ENCODE results near the gene BPGM. TPM values are rescaled to one million over a fixed set of nuclear protein-coding genes. Genes with fewer than 3 reads are reported as not detected.

BPGM gene
- polyA plus RNA-seq, 1 of the 3 experiments (the other 2 are of a cell fraction) = 12.4 TPM

GRCh38 chr7:134669388-134669787 is 22.7 kb downstream of the BPGM start:
- ChIA-PET CTCF (interaction anchor here (1.2 to 2.5 kb wide), 4 partner anchors 12 to 301 kb away, joined by 3 to 7 read pairs (median 4); partner anchors contain the start of gene BPGM), POLR2A (no interaction called here)
- H3K36me3 ChIP-seq (replicated peaks in 1 of 2; ENCODE audit: control insufficient read depth in 1 of 2, insufficient read depth in 2 of 2, low read length in 1 of 2) = peaks cover 3% of the 10 kb centered on the region in 2 experiments
- peak overlapping the region in 1 of 2 experiments; percentile 31; a peak in 2 of 4 replicates for H3K4me3 ChIP-seq (ENCODE audit: low read depth in 2 of 2, low read length in 1 of 2)
- peak overlapping the region; percentile 79 to 89 for H3K27ac ChIP-seq (ENCODE audit: low read depth in 2 of 2, low read length in 1 of 2)
- H3K79me2 ChIP-seq (ENCODE audit: insufficient read depth) = peaks cover 28% of the 10 kb centered on the region; the same call in 1 of the 2 replicates
- H3K9me2 ChIP-seq = no peaks in the 10 kb centered on the region
- no peak for DNase-seq
- no peaks in the 10 kb centered on the region for H3K9me3 ChIP-seq
- peaks cover 16% of the 10 kb centered on the region for H3F3A ChIP-seq (replicated peaks; ENCODE audit: insufficient read depth)
- H3K4me2 ChIP-seq = peak overlapping the region; percentile 61
- no peaks in the 10 kb centered on the region for H4K20me1 ChIP-seq (ENCODE audit: insufficient read depth)
- H3K4me1 ChIP-seq (ENCODE audit: control insufficient read depth in 1 of 2, insufficient read depth in 2 of 2, low read depth in 1 of 2, low read length in 1 of 2) = peaks cover 11 to 13% of the 10 kb centered on the region in 2 experiments; a peak in 3 of 4 replicates
- peak overlapping the region; percentile 43; the same call in 1 of the 2 replicates for H3K9ac ChIP-seq
- H3K27me3 ChIP-seq (ENCODE audit: insufficient read depth) = no peaks in the 10 kb centered on the region
- TF ChIP-seq PBX3 (IDR thresholded peaks at IDR 0.05) (no peak), GATA2 (CRISPR knock-in tag; IDR thresholded peaks at IDR 0.05) (peak; percentile 36; the same call in 1 of the 2 replicates)
- 69% methylated on average over 4 of the region's 4 CpGs for WGBS (ENCODE audit: low lambda C conversion rate)
- 0 out of 2 replicates have a peak overlapping the region, but pooled peaks have one; percentile 4 for H2AFZ ChIP-seq (ENCODE audit: low read depth)

DNA sequence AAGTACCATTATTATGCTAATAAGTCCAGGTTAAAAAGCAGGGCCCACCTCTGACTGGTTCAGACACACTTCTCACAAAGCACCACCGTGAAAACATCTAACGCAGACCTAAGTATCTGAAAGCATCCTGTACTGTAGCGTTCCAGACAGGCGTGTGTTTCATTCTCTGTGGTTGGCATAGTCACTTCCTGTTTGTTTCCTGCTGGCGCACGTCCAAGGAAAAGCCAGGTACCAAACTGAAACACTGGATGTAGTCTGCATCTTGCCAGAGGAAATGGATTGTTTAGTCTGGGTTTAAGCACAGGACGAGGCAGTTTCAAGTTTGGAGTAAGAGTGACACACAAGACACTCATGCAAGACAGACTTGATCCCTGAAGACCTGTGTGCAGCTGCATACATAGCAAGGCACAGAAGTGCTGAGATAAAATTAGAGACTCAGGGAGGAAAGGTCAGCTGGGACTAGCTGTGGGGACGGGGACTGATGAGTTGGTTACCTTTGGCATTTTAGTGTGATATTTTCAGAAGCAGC is 23.3 kb downstream of the BPGM start:
- POLR2A ChIA-PET = no interaction called here
- Histone ChIP-seq H3K9ac (peak overlapping the region; percentile 43; the same call in 1 of the 2 replicates), H3K79me2 (ENCODE audit: insufficient read depth) (peaks cover 29% of the 10 kb centered on the region; the same call in 1 of the 2 replicates), H3K27me3 (ENCODE audit: insufficient read depth) (no peaks in the 10 kb centered on the region), H2AFZ (ENCODE audit: low read depth) (0 out of 2 replicates have a peak overlapping the region, but pooled peaks have one; percentile 4), H3F3A (replicated peaks; ENCODE audit: insufficient read depth) (peaks cover 16% of the 10 kb centered on the region), H4K20me1 (ENCODE audit: insufficient read depth) (no peaks in the 10 kb centered on the region), H3K27ac (ENCODE audit: low read depth in 2 of 2, low read length in 1 of 2) (peak overlapping the region; percentile 79 to 89), H3K9me2 (no peaks in the 10 kb centered on the region), H3K4me2 (peak overlapping the region; percentile 61), H3K9me3 (no peaks in the 10 kb centered on the region), H3K4me1 (ENCODE audit: control insufficient read depth in 1 of 2, insufficient read depth in 2 of 2, low read depth in 1 of 2, low read length in 1 of 2) (peaks cover 11 to 13% of the 10 kb centered on the region in 2 experiments; a peak in 3 of 4 replicates), H3K36me3 (replicated peaks in 1 of 2; ENCODE audit: control insufficient read depth in 1 of 2, insufficient read depth in 2 of 2, low read length in 1 of 2) (peaks cover 3 to 6% of the 10 kb centered on the region in 2 experiments), H3K4me3 (ENCODE audit: low read depth in 2 of 2, low read length in 1 of 2) (peak overlapping the region; percentile 21 to 31)
- peak; percentile 67 for DNase-seq
- WGBS (ENCODE audit: low lambda C conversion rate) = 8% methylated on average over 8 of the region's 8 CpGs
- CTCF ChIA-PET = interaction anchor here (0.9 to 2.5 kb wide), 5 partner anchors 13 to 284 kb away, joined by 3 to 7 read pairs (median 4); partner anchors contain the start of gene BPGM
- TF ChIP-seq PBX3 (IDR thresholded peaks at IDR 0.05) (peak; percentile 20; the same call in 1 of the 2 replicates), EP300 (IDR thresholded peaks at IDR 0.05; ENCODE audit: borderline replicate concordance in 1 of 2, low read depth in 1 of 2, low read length in 1 of 2) (peak in 1 of 2 experiments; percentile 36; a peak in 1 of 4 replicates), CHD2 (IDR thresholded peaks at IDR 0.05; ENCODE audit: low read length, partially characterized antibody) (peak; percentile 40), RFX5 (IDR thresholded peaks at IDR 0.05; ENCODE audit: low read length) (no peak), SMC3 (IDR thresholded peaks at IDR 0.05; ENCODE audit: low read depth, low read length) (no peak), TEAD4 (IDR thresholded peaks at IDR 0.05; ENCODE audit: borderline replicate concordance, insufficient read depth) (no peak), FOXM1 (IDR thresholded peaks at IDR 0.05; ENCODE audit: low read depth) (no peak), YY1 (IDR thresholded peaks at IDR 0.05; ENCODE audit: low read depth) (no peak), RXRA (IDR thresholded peaks at IDR 0.05; ENCODE audit: borderline replicate concordance, low read depth) (no peak), ELF1 (IDR thresholded peaks at IDR 0.05) (peak; percentile 29; the same call in 1 of the 2 replicates), NRF1 (IDR thresholded peaks at IDR 0.05; ENCODE audit: low read depth, low read length) (no peak), TAF1 (IDR thresholded peaks at IDR 0.05; ENCODE audit: borderline replicate concordance, low read depth, low read length) (no peak), MEF2A (IDR thresholded peaks at IDR 0.05; ENCODE audit: borderline replicate concordance, low read depth) (no peak), JUND (IDR thresholded peaks at IDR 0.05) (peak; percentile 47; the same call in 1 of the 2 replicates), USF2 (IDR thresholded peaks at IDR 0.05; ENCODE audit: borderline replicate concordance, low read depth, low read length) (no peak), POLR2AphosphoS5 (IDR thresholded peaks at IDR 0.05; ENCODE audit: low read depth, low read length) (peak; percentile 79; the same call in 1 of the 2 replicates), CTCF (IDR thresholded peaks at IDR 0.05) (no peak), EZH2phosphoT487 (IDR thresholded peaks at IDR 0.05; ENCODE audit: borderline replicate concordance, low read depth) (no peak)
- TF ChIP-seq, protein P1, sequence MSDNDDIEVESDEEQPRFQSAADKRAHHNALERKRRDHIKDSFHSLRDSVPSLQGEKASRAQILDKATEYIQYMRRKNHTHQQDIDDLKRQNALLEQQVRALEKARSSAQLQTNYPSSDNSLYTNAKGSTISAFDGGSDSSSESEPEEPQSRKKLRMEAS (IDR thresholded peaks at IDR 0.05; ENCODE audit: low read depth) = peak; percentile 62; the same call in 1 of the 2 replicates

All from SK-N-SH (cell line).